ENCODE data around the gene AURKB.
"Not testable (repeated sequence)": the region's sequence is repeated elsewhere in the genome, so short reads cannot be mapped to it uniquely, and the experiment has no call there.

The AURKB gene

DNA sequence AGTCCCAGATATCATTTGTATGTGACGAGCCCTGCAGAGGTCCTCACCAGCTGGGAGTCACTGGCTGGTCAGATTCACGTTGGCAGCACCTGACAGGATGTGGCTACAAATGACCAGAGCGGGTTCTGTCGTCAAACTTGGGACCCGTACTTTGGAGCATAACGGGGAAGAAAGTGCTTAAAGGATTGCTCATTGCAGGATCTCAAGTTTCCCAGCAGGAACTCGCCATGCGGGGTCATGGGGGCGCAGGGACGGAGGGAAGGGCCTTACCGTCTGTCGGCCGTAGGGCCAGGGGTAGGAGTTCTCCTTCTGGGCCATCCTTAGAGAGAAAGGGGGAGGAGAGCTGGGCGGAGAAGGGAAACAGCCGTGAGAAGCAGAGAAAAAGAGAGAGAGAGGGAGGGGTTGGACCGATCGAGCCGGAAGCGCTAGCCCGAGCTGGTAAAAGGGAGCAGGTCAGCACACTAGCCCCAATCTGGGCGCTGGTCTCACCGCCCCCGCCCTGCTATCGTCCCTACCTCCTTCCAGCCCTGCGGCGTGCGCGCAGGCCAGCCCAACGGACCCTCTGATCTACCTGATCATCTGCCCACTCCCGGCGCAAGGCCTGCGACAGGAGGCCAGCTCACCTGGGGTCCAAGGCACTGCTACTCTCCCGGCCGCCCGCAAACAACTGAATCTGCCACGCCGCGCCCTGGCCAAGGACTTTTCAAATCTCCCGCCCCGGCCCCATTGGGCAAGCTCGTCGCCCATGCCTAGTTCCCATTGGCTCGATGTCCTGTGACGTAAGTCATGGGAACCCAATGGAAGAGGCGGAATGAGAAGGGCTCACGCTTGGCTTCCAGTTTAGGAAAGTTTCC lies at the start of gene AURKB:
Gene AURKB (minus strand): TSS at position 669 of the 854 bp plus-strand sequence. CDS start 351 bp downstream, at position 318.
- in situ Hi-C loops (cut with MboI; ENCODE audit: low sequenced_read_pairs), result no loop called here

DNA sequence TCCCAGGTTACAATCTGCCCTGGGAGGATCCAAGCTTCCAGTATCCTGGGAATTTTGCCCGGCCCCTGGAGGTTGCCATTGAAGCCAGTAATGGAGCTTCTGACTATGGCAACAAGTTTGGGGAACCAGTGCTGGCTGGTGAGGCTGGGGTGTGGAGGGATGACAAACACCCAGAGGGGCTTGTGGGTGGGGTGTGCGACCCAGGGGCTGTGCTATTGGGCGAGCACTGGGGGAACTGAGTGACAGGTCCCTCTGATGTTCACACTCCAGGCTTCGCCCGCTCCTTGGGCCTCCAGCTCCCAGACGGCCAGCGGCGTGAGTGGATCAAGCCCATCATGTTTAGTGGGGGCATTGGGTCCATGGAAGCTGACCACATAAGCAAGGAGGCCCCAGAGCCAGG lies 47.4 kb upstream of the AURKB start:
- in situ Hi-C loops (cut with MboI; ENCODE audit: low sequenced_read_pairs), result no loop called here

DNA sequence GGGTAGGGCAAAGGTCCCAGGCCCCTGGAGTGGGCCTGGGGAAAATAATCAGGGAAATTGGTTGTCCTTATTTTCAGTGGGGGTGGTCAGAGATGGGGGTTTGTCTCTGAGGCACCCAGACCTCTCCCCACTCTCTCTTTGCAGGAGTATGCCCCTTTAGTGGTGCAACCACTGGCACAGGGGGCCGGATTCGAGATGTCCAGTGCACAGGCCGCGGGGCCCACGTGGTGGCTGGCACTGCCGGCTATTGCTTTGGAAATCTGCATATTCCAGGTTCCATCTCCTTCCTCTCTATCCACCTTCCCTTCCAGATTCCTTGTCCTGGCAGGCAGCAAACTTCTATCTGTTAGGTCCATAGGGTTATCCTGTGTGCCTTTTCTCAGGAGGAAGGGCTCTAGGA lies 46.3 kb upstream of the AURKB start:
- in situ Hi-C loops (cut with MboI; ENCODE audit: low sequenced_read_pairs), result no loop called here

DNA sequence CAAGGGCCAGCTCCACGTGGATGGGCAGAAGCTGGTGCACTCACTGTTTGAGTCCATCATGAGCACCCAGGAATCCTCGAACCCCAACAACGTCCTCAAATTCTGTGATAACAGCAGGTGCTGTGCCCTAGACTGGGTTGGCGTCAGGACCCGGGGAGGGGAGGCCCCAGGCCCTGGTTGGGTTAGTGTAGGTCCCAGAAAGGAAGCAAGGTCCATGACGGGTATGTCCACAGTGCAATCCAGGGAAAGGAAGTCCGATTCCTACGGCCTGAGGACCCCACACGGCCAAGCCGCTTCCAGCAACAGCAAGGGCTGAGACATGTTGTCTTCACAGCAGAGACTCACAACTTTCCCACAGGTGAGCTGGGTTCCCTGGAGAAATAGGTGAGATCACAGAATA lies 45.9 kb upstream of the AURKB start:
- in situ Hi-C loops (cut with MboI; ENCODE audit: low sequenced_read_pairs), result no loop called here

DNA sequence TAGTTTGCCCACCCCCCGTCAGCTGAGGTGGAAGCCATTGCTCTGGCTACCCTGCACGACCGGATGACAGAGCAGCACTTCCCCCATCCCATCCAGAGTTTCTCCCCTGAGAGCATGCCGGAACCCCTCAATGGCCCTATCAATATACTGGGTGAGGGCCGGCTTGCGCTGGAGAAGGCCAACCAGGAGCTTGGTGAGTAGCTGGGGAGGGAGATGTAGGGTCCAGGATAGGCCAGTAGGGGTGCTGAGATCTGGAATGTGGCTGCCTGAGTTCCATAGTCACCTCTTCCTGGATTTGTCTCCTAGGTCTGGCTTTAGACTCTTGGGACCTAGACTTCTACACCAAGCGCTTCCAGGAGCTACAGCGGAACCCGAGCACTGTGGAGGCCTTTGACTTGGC lies 45.1 kb upstream of the AURKB start:
- in situ Hi-C loops (cut with MboI; ENCODE audit: low sequenced_read_pairs), result no loop called here

DNA sequence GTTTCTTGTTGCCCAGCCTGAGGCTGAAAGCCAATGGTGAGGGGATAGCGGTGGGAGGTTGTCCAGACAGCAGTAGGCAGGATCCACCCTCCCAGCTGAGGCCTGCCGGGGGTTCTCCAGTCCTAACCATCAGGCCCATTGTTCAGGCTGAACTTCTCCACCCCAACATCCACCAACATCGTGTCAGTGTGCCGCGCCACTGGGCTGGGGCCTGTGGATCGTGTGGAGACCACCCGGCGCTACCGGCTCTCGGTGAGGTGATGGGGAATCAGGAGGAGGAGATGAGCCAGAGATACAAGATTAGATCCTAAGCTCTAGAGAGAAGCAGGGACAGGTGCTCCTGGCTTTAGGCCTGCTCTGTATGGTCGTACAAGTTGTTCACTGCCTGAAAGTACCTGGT lies 44.5 kb upstream of the AURKB start:
- in situ Hi-C loops (cut with MboI; ENCODE audit: low sequenced_read_pairs), result no loop called here

DNA sequence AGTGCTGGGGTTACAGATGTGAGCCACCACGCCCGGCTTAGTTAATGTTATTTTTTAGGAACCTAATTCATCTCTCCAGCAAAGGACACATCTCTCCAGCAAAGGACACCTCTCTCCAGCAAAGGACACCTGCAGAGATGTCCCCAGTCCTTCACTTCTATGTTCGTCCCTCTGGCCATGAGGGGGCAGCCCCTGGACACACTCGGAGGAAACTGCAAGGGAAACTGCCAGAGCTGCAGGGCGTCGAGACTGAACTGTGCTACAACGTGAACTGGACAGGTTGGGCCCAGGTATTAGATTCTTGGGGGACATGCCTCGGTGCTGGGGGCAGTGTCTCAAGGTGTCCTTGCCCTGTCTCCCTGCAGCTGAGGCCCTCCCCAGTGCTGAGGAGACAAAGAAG lies 43.4 kb upstream of the AURKB start:
- in situ Hi-C loops (cut with MboI; ENCODE audit: low sequenced_read_pairs), result no loop called here

DNA sequence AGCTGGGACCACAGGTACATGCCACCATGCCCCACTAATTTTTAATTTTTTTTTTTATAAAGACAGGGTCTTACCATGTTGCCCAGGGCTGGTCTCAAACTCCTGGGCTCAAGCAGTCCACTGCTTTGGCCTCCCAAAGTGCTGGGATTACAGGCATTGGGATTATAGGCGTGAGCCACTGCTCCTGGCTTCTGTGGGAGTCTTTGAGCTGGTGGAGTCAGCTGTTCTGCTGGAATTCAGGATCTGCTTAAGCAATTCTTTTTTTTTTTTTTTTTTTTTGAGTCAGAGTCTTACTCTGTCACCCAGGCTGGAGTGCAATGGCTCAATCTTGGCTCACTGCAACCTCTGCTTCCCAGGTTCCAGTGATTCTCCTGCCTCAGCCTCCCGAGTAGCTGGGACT lies 41.0 kb upstream of the AURKB start:
- in situ Hi-C loops (cut with MboI; ENCODE audit: low sequenced_read_pairs), result not testable (repeated sequence)

DNA sequence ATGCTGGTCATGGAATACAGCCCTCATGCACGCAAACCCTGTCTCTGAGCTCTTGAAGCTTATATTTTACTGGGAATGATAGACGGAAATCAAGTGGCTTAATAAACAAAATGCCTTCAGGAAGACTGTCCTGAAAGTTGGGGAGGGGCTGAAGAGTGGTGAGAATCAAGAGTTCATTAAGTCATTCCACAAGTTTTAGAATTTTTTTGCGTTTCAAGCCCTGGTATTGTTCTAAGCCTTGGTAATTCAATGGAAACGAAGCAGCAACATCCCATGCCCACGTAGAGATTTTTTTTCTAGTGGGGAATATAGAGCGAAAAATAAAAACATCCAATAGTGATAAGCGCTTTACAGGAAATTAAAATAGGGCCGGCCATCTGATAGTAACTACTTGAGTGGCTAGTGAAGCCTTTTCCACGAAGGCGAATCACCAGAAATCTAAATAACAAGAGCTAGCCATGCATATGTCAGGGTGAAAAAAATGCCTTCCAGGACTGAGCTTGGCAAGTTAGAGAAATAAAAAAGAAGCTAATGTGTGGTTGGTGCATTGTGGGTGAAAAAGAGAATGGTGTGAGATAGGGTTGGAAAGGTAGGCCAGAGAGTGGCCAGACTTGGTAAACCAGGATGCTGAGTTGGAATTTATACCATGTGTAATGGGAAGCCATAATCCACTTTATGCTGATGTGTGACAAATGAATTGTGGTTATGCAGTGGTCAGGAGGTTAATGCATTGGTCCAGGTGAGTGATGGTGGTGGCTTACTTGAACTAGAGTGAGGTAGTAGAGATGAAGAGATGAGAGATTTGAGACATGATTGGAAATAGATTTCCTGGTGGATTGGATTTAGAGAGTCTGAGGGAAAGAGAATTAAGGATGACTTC lies 39.5 kb upstream of the AURKB start:
- in situ Hi-C loops (cut with MboI; ENCODE audit: low sequenced_read_pairs), result no loop called here

DNA sequence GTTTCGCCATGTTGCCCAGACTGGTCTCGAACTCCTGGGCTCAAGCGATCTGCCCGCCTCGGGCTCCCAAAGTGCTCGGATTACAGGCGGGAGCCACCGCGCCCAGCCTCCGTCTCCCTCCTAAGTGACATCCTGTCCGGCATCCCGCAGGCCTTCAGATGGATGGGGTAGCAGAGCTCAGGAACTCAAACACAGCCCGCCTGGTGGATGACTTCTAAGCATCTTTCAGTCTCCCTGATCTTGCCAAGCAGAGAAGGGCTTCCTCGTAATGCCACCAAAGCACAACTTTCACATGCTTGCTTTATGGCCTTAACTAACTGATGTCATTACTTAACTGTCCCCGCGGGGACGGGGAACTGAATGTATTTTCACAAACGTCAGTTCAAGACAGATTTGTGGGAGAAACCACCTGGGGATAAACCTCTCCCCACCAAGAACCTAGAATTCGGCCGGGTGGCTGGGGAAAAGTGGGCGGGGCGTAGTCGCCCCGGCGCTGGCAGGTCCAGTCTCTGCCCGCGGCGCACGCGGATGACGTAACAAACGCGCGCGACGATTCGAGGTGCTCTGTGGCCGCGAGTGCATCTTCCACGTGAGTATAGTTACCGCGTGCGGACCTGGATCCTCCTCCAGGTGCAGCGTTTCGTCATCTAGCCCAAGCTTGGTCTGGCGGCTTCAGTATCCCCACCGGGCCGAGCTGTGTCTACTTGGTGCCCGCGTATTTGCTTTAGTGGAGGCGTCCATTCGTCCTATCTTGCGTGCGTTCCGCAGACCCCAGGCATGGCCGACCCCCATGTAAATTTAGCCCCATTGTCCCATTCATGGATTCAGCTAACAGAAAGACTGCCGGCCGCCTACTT lies 38.6 kb upstream of the AURKB start, which contains the start of gene PFAS:
Gene PFAS (plus strand): TSS at position 539 of the 857 bp plus-strand sequence. CDS start 4,649 bp downstream, outside the sequence.
- in situ Hi-C loops (cut with MboI; ENCODE audit: low sequenced_read_pairs), result no loop called here

DNA sequence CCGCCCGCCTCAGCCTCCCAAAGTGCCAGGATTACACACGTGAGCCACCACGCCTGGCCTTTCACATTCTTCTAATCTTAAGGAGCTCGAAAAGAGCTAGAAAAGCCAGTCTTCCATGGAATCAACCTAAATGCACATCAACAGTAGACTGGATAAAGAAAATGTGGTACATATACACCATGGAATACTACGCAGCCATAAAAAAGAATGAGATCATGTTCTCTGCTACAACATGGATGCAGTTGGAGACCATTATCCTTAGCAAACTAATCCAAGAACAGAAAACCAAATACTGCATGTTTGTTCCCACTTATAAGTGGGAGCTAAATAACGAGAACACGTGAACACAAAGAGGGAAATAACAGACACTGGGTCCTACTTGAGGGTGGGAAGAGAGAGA lies 34.4 kb upstream of the AURKB start:
- in situ Hi-C loops (cut with MboI; ENCODE audit: low sequenced_read_pairs), result no loop called here

DNA sequence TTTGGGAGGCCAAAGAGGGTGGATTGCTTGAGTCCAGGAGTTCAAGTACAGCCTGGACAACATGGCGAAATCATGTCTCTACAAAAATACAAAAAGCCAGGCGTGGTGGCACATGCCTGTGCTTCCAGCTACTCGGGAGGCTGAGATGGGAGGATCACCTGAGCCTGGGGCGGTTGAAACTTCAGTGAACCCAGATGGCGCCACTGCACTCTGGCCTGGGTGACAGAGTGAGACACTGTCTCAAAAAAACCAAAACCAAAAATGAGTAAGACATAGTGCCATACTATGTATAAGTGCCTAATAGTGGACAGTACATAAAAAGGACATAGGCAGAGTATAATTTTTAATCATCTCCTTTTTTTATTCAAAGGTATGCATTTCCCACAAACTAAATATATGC lies 33.5 kb upstream of the AURKB start:
- in situ Hi-C loops (cut with MboI; ENCODE audit: low sequenced_read_pairs), result no loop called here

DNA sequence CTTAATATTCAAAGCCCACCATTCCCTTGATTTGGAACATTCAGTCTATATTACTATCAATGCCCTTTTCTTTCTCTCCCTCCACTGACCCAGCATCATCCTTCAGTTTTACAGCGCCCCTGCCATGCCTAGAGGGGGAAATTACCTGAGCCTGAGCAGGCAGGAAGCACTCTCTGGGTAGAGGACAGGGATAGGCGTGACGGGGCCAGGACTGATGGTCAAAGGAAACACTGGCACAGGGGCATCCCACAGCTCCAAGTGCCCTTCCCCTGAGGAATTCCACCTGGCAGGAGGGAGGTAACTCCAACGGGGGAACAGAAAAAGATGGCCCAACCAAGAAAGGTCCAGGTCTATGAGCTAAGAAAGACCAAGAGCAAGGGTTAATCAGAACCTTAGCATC lies 27.5 kb upstream of the AURKB start:
- in situ Hi-C loops (cut with MboI; ENCODE audit: low sequenced_read_pairs), result no loop called here

DNA sequence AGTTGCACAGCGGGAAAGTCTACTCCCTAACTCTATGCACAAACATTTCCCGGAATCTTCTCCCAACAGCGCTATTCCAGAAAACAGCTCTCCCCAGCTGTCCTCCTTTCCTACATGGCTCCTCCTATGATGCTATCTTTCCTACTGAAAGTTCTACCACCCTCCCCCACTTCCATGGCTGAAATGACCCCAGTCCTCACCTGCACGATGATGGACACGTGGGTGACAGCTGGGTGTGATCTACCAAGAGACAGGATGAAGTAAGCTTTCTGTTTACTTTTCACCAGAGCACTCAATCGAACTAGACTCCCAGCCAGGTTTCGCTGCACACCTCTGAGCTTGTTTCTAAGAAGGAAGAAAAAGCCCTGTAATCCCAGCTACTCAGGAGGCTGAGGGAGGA lies 26.8 kb upstream of the AURKB start:
- in situ Hi-C loops (cut with MboI; ENCODE audit: low sequenced_read_pairs), result no loop called here

DNA sequence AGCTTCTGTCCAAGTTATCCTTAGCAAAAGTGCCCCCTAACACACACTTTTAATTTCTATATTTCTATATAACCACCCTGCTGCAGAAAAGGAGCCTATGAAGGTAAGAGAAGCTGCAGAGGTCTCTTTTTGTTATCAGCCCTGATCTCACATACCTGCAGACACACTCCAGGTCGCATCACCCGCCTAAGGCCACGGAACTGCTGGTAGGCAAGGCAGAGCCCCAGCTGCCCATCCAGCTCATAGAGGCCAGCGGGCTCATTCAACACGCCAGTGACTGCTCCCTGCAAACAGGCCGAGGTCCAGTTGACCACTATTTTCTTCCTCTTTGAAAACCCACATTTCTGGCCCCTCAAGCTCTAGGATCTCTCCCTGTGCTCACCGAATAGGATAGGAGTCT lies 25.3 kb upstream of the AURKB start:
- in situ Hi-C loops (cut with MboI; ENCODE audit: low sequenced_read_pairs), result no loop called here

DNA sequence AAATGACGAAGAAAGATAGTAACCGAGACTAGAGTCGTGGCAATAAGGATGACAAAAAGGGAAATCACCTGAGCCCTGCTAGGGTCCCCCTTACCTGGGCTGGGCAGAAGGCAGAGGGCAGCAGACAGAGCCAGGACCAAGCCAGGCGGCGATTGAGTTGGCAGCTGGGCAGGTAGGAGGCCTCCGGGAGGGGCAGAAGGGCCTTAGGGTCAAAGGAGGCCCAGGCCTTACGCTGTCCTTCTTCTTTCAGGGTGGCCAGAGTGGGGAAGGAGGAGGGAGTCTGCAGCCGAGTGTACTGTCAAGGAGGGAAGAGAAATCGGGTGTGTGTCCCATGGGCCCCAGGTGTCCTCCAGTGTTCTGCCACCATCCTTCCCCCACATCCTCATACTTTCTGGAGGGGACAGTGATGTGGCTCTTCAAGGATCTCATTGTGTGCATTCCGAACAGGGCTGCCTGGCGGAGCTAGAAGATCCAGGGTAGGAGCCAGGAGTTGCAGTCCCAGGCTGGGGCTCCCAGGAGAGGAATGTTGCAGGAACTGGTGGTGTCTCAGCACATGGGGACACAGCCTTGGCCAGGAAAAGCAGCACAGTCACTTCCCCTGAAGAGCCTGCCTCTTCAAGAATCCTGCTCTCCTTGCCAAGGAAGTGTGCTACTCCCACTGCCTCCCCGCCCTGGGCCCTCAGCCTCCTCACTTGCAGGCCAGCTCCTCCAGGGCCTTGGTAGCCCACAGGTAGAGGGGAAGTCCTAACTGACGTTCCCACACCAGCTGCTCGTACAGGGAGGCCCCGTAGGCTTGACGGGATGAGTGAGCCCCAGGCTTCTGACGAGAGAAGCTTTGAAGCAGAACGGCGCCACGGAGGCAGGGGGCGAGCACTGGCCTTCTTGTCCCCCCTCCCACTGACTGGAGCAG lies 24.2 kb upstream of the AURKB start:
- in situ Hi-C loops (cut with MboI; ENCODE audit: low sequenced_read_pairs), result no loop called here

DNA sequence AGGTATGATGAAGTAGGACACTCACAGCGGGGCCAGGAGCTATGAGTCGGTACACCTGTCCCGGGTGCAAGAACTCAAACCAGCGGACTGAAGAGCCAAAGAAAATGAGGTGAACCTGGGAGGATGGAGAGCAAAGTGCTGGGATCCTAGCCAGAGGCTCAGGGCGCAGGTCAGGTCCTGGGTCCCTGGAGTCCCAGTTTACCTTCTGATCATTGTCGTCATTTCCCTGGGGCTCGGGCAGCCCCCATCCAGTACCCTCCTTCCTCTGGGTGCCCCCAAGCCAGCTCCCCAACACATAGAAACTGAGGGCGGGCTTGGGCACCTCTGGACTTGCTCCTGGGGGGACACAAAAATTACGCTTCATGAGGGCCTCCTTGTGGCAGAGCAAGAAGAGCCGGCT lies 21.3 kb upstream of the AURKB start:
- in situ Hi-C loops (cut with MboI; ENCODE audit: low sequenced_read_pairs), result no loop called here

DNA sequence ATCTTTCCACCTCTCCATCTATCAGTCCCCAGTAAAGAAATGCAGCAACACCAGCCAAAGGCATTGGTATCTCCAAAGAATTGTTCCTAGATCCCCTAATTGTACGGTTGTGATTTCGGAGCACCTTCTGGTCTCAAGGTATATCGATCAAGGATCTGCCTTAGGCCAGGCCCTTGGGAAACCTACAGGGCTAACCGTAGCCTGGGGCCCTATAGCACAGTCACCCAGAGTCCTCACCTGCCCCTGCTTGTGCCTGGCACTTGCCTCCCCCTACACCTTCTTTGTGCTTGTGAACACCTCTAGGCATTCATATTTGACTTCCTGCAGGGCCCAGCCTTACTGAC lies 16.8 kb upstream of the AURKB start:
- in situ Hi-C loops (cut with MboI; ENCODE audit: low sequenced_read_pairs), result no loop called here

DNA sequence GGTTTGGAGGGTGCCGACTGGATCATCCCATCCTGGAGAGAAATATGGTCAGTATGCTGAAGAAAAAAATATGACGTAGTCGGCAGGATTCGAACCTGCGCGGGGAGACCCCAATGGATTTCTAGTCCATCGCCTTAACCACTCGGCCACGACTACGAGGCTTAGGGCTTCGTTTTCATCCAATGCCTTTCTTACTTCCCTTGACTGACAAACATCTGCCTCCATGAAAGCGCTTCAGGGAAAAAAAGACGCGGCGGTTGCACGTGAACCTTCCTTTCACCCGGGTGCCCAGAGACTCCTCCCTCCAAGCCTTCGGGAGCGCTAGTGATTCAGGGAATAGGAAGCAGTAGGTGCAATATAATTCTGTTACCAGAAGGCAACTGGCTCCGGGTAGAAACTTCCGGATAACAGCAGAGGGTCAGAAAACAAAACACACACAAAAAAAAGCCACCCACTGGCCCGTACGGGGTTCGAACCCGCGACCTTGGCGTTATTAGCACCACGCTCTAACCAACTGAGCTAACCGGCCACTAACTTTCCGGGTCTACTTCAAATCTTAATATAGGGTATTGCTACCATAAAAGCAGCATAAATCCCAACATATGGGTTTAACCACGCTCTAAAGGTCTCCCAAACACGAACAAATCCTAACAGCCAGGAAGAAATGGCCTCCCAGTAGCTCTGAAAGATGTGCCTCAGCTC lies 16.3 kb upstream of the AURKB start:
- in situ Hi-C loops (cut with MboI; ENCODE audit: low sequenced_read_pairs), result no loop called here
